Ascending aorta (tissue), 2 donors: ENCODE results near the gene DNTT. TPM values are rescaled to one million over a fixed set of nuclear protein-coding genes. Genes with fewer than 3 reads are reported as not detected.
"Not testable (repeated sequence)": the region's sequence is repeated elsewhere in the genome, so short reads cannot be mapped to it uniquely, and the experiment has no call there.

Experiments
- DNase-seq, 2 donors: peaks; one replicate each; pipeline ENCODE4 v3.0.0-alpha.2; 2019; ENCODE audit warnings: low spot score in 2 of 2
- H3K27ac ChIP-seq, 2 donors: fragments of 200-600 bp; sonication (generic); one replicate each; pipeline ENCODE4 v1.5.1; 2016 to 2017; ENCODE audit warnings: mild to moderate bottlenecking in 1 of 2
- H3K27me3 ChIP-seq: fragments of 200-600 bp; sonication (generic); one replicate; pipeline ENCODE4 v1.5.1; 2017
- H3K36me3 ChIP-seq, 2 donors: fragments of 200-600 bp; sonication (generic); one replicate each; pipeline ENCODE4 v1.5.1; 2016
- H3K4me1 ChIP-seq, 2 donors: fragments of 200-600 bp; sonication (generic); one replicate each; pipeline ENCODE4 v1.5.1; 2016 to 2017; ENCODE audit warnings: mild to moderate bottlenecking in 1 of 2
- H3K4me3 ChIP-seq, 2 donors: fragments of 200-600 bp; sonication (generic); one replicate each; pipeline ENCODE4 v1.5.1; 2016 to 2017; ENCODE audit warnings: mild to moderate bottlenecking in 1 of 2
- H3K9me3 ChIP-seq, 2 donors: fragments of 200-600 bp; sonication (generic); one replicate each; pipeline ENCODE4 v1.5.1; 2016
- intact Hi-C: fragments of 100-400 bp; cut with DNase I; formaldehyde crosslinking; loops from one replicate; pipeline ENCODE4 v1.15.1; 2023
- total RNA-seq: library from RNA; depleted of rRNA; stranded (reverse); fragments of >200 nt; gene quantifications from one replicate; pipeline ENCODE4 v1.1.0, GENCODE V29; 2016
- TF ChIP-seq, protein P1 (sequence below), 3 experiments: fragments of 200-600 bp in 2 of 3; fragments of 450-650 bp in 1 of 3; sonication (generic) in 2 of 3; IDR thresholded peaks; one replicate each; pipeline ENCODE4 v1.5.1; 2016 to 2019; ENCODE audit warnings: antibody characterized with exemption in 3 of 3, mild to moderate bottlenecking in 1 of 3, moderate library complexity in 1 of 3

The DNTT gene
- total RNA-seq, 1 donor from 2014 or later, result not detected

DNA sequence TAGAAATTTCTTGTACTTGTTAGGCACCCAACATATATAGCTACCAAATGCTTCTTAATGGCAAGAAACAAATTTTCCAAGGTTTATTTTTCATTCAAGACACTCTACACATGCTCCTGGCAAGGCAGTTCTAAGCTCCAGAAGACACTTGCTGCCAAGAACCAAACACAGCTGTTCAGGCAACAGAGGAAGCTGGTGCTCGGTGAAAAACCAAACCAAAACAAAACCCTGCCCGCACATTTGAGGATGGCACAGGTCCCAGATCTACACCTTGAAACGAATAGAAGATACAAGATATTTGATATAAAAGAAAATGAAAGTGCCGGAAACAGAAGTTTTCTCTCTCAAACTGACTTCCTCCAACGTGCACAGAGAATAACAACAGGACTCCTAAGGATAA is 4.9 kb upstream of the DNTT start:
- no peaks in the 10 kb centered on the region for H3K9me3 ChIP-seq
- TF ChIP-seq, protein P1, sequence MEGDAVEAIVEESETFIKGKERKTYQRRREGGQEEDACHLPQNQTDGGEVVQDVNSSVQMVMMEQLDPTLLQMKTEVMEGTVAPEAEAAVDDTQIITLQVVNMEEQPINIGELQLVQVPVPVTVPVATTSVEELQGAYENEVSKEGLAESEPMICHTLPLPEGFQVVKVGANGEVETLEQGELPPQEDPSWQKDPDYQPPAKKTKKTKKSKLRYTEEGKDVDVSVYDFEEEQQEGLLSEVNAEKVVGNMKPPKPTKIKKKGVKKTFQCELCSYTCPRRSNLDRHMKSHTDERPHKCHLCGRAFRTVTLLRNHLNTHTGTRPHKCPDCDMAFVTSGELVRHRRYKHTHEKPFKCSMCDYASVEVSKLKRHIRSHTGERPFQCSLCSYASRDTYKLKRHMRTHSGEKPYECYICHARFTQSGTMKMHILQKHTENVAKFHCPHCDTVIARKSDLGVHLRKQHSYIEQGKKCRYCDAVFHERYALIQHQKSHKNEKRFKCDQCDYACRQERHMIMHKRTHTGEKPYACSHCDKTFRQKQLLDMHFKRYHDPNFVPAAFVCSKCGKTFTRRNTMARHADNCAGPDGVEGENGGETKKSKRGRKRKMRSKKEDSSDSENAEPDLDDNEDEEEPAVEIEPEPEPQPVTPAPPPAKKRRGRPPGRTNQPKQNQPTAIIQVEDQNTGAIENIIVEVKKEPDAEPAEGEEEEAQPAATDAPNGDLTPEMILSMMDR (IDR thresholded peaks at IDR 0.05), result no peak
- no peaks in the 10 kb centered on the region for H3K36me3 ChIP-seq
- H3K4me3 ChIP-seq, result no peak overlapping the region
- H3K4me1 ChIP-seq, result no peaks in the 10 kb centered on the region
- intact Hi-C loops, result no loop called here
- no peak for DNase-seq
- H3K27me3 ChIP-seq, result no peaks in the 10 kb centered on the region
- H3K27ac ChIP-seq, result no peak overlapping the region

DNA sequence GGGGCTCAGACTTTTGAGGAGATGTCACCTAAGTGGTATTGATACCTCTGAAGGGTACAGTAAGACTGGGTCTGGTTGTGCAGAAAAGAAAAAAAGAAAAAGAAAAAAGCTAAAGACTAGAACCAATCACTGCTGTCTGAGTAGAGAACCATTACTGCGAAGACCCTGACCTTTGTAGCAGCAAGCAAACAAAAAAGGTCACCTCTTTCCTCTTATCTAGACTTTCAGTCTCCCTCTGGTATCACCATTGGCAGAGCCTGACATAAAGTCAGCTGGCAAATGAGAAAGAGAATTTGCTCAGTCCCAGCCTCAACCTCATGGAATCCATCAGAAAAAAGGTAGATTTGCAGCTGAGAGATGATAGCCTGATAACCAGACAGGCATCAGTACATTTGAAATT is 2.6 kb upstream of the DNTT start:
- no peaks in the 10 kb centered on the region for H3K9me3 ChIP-seq
- intact Hi-C loops, result no loop called here

DNA sequence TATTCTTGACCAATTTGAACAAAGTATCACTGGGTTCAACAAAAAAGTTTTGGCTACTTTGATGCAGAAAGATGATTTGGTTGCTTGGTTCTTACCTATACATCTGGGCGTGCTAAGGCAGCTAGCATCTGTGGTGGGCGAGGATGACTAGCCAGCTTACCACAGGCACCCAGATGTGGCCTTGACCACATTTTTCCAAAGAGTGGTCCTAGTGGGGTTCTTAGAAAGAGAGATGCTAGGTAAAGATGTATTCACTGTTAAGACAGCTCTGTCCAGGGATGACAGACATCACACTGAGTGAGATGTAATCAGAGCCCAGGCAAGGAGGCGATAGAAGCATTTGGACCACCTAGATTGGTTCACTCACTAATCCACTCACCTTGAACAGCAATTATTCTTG is 785 bp downstream of the DNTT start:
- no peaks in the 10 kb centered on the region for H3K36me3 ChIP-seq
- H3K27me3 ChIP-seq, result no peaks in the 10 kb centered on the region
- intact Hi-C loops, result no loop called here
- H3K4me3 ChIP-seq, result no peak overlapping the region
- H3K9me3 ChIP-seq, result no peaks in the 10 kb centered on the region
- no peak for DNase-seq
- TF ChIP-seq, protein P1 (IDR thresholded peaks at IDR 0.05), result no peak
- H3K27ac ChIP-seq, result no peak overlapping the region
- no peaks in the 10 kb centered on the region for H3K4me1 ChIP-seq

More for the DNA sequence above, 2.6 kb upstream of the DNTT start:
- Histone ChIP-seq H3K27ac (no peak overlapping the region), H3K4me3 (no peak overlapping the region), H3K36me3 (no peaks in the 10 kb centered on the region), H3K27me3 (no peaks in the 10 kb centered on the region), H3K4me1 (no peaks in the 10 kb centered on the region)
- no peak for DNase-seq
- TF ChIP-seq, protein P1 (IDR thresholded peaks at IDR 0.05), result no peak

DNA sequence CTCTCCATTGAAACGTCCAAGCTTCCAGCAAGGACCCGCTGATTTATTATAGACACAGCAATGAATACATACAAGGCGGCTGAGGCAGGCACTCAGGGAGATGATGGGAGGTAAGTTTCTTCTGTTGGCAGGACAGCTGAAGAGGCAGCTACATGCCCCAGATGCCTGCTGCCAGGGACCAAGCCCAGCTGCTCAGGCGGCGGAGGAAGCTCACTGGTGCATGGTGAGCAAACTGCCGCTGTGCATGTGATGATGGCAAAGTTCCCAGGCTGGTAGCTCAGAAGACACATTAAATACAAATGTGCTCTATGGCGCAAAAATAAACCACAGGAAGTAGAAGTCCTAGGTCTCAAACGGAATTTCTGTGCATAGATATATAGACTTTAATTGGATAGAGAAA is 2.3 kb downstream of the DNTT start:
- no peaks in the 10 kb centered on the region for H3K9me3 ChIP-seq
- no peak overlapping the region for H3K4me3 ChIP-seq
- H3K27me3 ChIP-seq, result no peaks in the 10 kb centered on the region
- H3K4me1 ChIP-seq, result no peaks in the 10 kb centered on the region
- TF ChIP-seq, protein P1 (IDR thresholded peaks at IDR 0.05), result no peak
- intact Hi-C loops, result no loop called here
- H3K27ac ChIP-seq, result no peak overlapping the region
- no peaks in the 10 kb centered on the region for H3K36me3 ChIP-seq
- peak in 1 of 2 donors; percentile 10 for DNase-seq

DNA sequence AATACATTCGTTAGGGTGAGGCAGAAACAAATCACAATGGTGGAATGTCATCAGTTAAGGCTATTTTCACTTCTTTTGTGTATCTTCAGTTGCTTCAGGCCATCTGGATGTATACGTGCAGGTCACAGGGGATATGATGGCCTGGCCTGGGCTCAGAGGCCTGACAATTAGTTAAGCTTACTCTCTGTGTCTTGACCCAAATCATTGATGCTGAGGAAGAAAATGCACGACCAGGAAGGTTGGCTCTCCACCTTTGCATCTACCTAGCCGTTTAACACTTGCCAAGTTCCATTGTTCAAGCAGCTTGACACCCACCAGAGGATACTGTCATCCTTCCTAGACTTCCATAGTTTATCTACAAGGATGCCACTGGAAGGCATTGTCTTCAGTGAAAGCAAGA is 4.6 kb downstream of the DNTT start:
- H3K27ac ChIP-seq, DNase-seq, H3K27me3 ChIP-seq, H3K4me1 ChIP-seq, intact Hi-C loops, H3K9me3 ChIP-seq, H3K36me3 ChIP-seq, H3K4me3 ChIP-seq: not testable (repeated sequence)

DNA sequence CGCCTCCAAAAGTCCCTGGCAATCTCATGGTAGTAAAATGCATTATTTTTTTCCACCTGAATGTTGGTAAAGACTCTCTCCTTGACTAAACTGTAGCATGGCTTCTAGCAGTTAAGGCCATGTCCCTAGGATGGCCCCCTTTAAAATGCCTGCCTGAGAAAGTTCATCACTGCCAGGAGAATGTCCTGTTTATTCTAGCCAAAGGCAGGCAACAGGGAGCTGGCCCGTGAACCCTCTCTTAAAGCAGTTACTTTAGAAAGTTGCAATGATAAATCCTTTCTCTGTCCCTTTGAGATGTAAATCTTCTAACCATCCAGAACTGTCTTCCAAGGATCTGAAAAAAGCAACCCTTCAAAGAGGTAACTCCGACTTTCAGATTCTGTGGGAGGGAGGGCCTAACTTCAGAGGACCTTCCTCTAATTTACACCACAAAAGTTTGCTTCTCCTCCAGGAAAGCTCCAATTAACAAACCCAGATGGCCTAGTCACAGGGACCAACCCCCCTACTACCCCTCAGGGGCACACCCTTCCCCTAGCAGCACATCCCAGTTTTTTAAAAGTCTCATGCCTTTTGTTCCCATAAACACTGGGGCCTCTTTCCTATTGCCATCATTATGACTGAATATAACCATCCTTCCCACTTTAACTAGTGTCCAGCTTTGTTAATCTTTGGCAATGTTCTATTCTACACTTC is 5.5 kb downstream of the DNTT start:
- no peak for DNase-seq
- no peaks in the 10 kb centered on the region for H3K27me3 ChIP-seq
- H3K9me3 ChIP-seq, result no peaks in the 10 kb centered on the region
- no peaks in the 10 kb centered on the region for H3K4me1 ChIP-seq
- TF ChIP-seq, protein P1 (IDR thresholded peaks at IDR 0.05), result no peak
- no peak overlapping the region for H3K4me3 ChIP-seq
- no peak overlapping the region for H3K27ac ChIP-seq
- no peaks in the 10 kb centered on the region for H3K36me3 ChIP-seq
- intact Hi-C loops, result no loop called here
